B cell (primary cell): Measurements from ENCODE around the gene NOTUM.

Experiments used
- CTCF ChIP-seq: fragments of 200-600 bp; IDR thresholded peaks from one replicate; pipeline ENCODE4 v1.8.0; 2022; ENCODE audit warnings: antibody characterized with exemption, mild to moderate bottlenecking
- EZH2 ChIP-seq: IDR thresholded peaks from 2 replicates; pipeline ENCODE4 v1.6.1; 2012; ENCODE audit warnings: borderline replicate concordance, low read depth, mild to moderate bottlenecking, moderate library complexity, low read length; ENCODE audit not compliant: insufficient read depth, poor library complexity, severe bottlenecking

GRCh38 chr17:81998212-81998611 lies 37.2 kb upstream of the NOTUM start:
- TF ChIP-seq EZH2: no peak
- no peak for TF ChIP-seq CTCF
